GM12864 (cell line): Measurements from ENCODE around the gene ALK.

ENCODE experiments used
- DNase-seq: peaks from one replicate; pipeline ENCODE4 v3.0.0-alpha.2; 2011; ENCODE audit warnings: low read depth
- H3K4me3 ChIP-seq: 2 replicates; pipeline ENCODE4 v1.5.1; 2011; ENCODE audit warnings: mild to moderate bottlenecking, low read depth, low read length, control low read depth
- CTCF ChIP-seq: IDR thresholded peaks from 2 replicates; pipeline ENCODE4 v1.5.1; 2011; ENCODE audit warnings: low read depth, mild to moderate bottlenecking, moderate library complexity, low read length, control low read depth, inconsistent platforms; ENCODE audit errors: missing control alignments

Gene ALK

DNA sequence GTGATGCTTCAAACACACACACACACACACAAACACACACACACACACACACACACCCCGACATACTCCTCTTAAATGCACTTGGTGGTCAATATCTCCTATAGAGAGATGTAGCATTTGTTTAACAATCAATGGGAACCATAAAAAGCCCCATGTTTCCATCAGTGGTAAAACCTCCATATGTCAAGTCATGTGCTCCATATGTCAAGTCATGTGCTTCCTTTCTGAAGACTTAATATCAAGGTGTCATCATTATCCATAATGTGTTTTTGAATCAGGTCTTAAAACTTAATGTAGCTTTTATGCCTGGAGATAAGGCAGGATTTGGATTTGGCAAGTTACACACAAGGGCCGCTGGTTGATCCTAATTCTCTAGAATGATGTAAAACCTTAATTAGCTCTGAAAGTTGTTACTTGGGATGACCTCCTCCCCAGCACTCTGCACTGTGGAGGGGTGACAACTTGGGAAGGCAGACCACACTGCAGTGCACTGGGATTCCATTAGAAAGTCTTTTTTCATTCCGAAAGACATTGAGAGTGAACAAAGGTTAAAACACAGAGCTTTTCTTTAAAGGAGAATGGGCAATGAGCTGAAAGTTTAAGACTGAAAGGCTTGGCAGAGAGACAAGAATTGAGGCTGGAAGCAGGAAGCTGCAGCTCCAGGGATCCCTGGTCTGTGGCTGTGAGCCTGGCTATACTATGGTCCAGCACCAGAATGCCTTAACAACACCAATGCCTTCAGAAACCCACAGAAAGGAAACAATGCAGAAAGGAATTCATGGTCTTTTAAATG, 26.4 kb downstream of the ALK start:
- H3K4me3 ChIP-seq: no peak overlapping the region
- DNase-seq: no peak
- TF ChIP-seq CTCF: no peak

- H3K4me3 ChIP-seq: no peak overlapping the region
- DNase-seq: no peak
- no peak for TF ChIP-seq CTCF
These were observed 28.7 kb downstream of the ALK start for GRCh38 chr2:29892585-29893259.

GRCh38 chr2:29881089-29881730, 40.2 kb downstream of the ALK start:
- DNase-seq: no peak
- no peak overlapping the region for H3K4me3 ChIP-seq
- no peak for TF ChIP-seq CTCF

DNA sequence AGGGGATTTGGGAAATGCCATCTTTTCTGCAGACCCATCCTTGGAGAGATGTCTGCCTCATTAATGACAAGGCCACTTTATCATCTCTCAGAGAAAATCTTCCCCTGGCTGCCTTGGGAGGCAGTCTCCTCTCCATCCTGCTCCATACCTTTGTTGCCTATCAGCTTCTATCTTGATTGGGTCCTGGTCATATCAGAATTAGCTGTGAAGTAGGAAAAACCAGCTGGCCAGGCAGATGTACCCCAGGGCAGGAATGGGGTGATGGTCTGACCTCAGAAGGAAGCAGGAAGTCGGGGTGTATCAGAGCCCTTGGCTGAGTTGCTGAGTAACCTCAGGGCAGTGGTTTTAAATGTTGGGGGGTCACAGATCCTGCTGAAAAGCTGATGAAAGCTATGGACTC, 41.3 kb downstream of the ALK start:
- no peak for TF ChIP-seq CTCF
- H3K4me3 ChIP-seq: no peak overlapping the region
- no peak for DNase-seq

- TF ChIP-seq CTCF: no peak
- H3K4me3 ChIP-seq: no peak overlapping the region
- no peak for DNase-seq
These were observed 41.9 kb downstream of the ALK start for GRCh38 chr2:29879456-29879855.

GRCh38 chr2:29878898-29879297, 42.5 kb downstream of the ALK start:
- no peak overlapping the region for H3K4me3 ChIP-seq
- DNase-seq: no peak
- no peak for TF ChIP-seq CTCF
